GM12874 (cell line): ENCODE data around the gene LRGUK.

Experiments
- CTCF ChIP-seq: IDR thresholded peaks from 2 replicates; pipeline ENCODE4 v1.5.1; 2011; ENCODE audit warnings: low read depth, mild to moderate bottlenecking, control low read depth, low read length, moderate library complexity; ENCODE audit not compliant: insufficient read depth

The LRGUK gene

GRCh38 chr7:134108802-134109201 lies 18.3 kb upstream of the LRGUK start:
- no peak for TF ChIP-seq CTCF

GRCh38 chr7:134113655-134114054 lies 13.5 kb upstream of the LRGUK start:
- TF ChIP-seq CTCF: no peak

- TF ChIP-seq CTCF: no peak
Measured at GRCh38 chr7:134114992-134115391, 12.1 kb upstream of the LRGUK start.

- no peak for TF ChIP-seq CTCF
Measured at GRCh38 chr7:134120405-134120804, 6.7 kb upstream of the LRGUK start.

- TF ChIP-seq CTCF: no peak
Measured at GRCh38 chr7:134121632-134122139, 5.5 kb upstream of the LRGUK start.

- TF ChIP-seq CTCF: no peak
Measured at GRCh38 chr7:134122980-134123379, 4.2 kb upstream of the LRGUK start.

GRCh38 chr7:134126146-134126545 lies 994 bp upstream of the LRGUK start:
- no peak for TF ChIP-seq CTCF

- no peak for TF ChIP-seq CTCF
Measured at GRCh38 chr7:134126596-134126965, 559 bp upstream of the LRGUK start.
